SK-N-SH (cell line): Measurements from ENCODE around the gene ROMO1. TPM values are rescaled to one million over a fixed set of nuclear protein-coding genes. Genes with fewer than 3 reads are reported as not detected.

ENCODE experiments used
- CTCF ChIA-PET: fragments of 300-600, 350-600 bp; formaldehyde crosslinking; extraction: SDS; loops from one replicate; lab custom pipeline; 2021; lab: Yijun Ruan, JAX
- POLR2A ChIA-PET: fragments of 350-600 bp; sonication (Branson Sonifier 250); formaldehyde crosslinking; extraction: SDS; loops from one replicate; lab custom pipeline; 2020; ENCODE audit warnings: antibody characterized with exemption, inconsistent platforms; lab: Yijun Ruan, JAX
- DNase-seq: peaks from one replicate; pipeline ENCODE4 v3.0.0; 2012
- H2AFZ ChIP-seq: fragments of 200-600 bp; sonication (generic); 2 replicates; pipeline ENCODE4 v1.8.1; 2016; ENCODE audit warnings: antibody characterized with exemption, mild to moderate bottlenecking, low read depth
- H3F3A ChIP-seq: fragments of 200-600 bp; sonication (generic); replicated peaks from 2 replicates; pipeline ENCODE3; 2016; ENCODE audit warnings: antibody characterized with exemption, mild to moderate bottlenecking; ENCODE audit not compliant: insufficient read depth
- H3K27ac ChIP-seq, 2 experiments: fragments of 200-500 bp in 1 of 2; fragments of 200-600 bp in 1 of 2; sonication (Bioruptor generic) in 1 of 2; sonication (generic), shearing (Covaris generic) in 1 of 2; 2 replicates each; pipeline versions ENCODE4 v1.5.1 to v1.6.1; 2014 to 2016; ENCODE audit warnings: low read depth in 2 of 2, inconsistent platforms in 1 of 2, low read length in 1 of 2, mild to moderate bottlenecking in 1 of 2, mixed read lengths in 1 of 2
- H3K27me3 ChIP-seq: fragments of 200-600 bp; sonication (generic), shearing (Covaris generic); 2 replicates; pipeline ENCODE4 v1.6.1; 2016; ENCODE audit warnings: mixed run types; ENCODE audit not compliant: insufficient read depth
- H3K36me3 ChIP-seq, 2 experiments: fragments of 200-500 bp in 1 of 2; fragments of 200-600 bp in 1 of 2; sonication (Bioruptor generic) in 1 of 2; sonication (generic) in 1 of 2; replicated peaks in 1 of 2; 2 replicates each; pipeline versions ENCODE3 to v1.5.1; 2014 to 2016; ENCODE audit warnings: low read length in 1 of 2, mild to moderate bottlenecking in 1 of 2; ENCODE audit not compliant: insufficient read depth in 2 of 2, control insufficient read depth in 1 of 2
- H3K4me1 ChIP-seq, 2 experiments: fragments of 200-500 bp in 1 of 2; fragments of 200-600 bp in 1 of 2; sonication (Bioruptor generic) in 1 of 2; sonication (generic), shearing (Covaris generic) in 1 of 2; 2 replicates each; pipeline versions ENCODE4 v1.5.1 to v1.6.1; 2014 to 2016; ENCODE audit warnings: low read depth in 1 of 2, low read length in 1 of 2, mixed run types in 1 of 2; ENCODE audit not compliant: insufficient read depth in 2 of 2, control insufficient read depth in 1 of 2
- H3K4me2 ChIP-seq: fragments of 200-600 bp; sonication (generic), shearing (Covaris generic); 2 replicates; pipeline ENCODE4 v1.6.1; 2017; ENCODE audit warnings: mixed run types
- H3K4me3 ChIP-seq, 2 experiments: fragments of 200-500 bp in 1 of 2; fragments of 200-600 bp in 1 of 2; sonication (Bioruptor generic) in 1 of 2; sonication (generic), shearing (Covaris generic) in 1 of 2; 2 replicates each; pipeline versions ENCODE4 v1.5.1 to v1.8.1; 2014 to 2016; ENCODE audit warnings: low read depth in 2 of 2, inconsistent platforms in 1 of 2, low read length in 1 of 2, mild to moderate bottlenecking in 1 of 2, mixed read lengths in 1 of 2, moderate library complexity in 1 of 2
- H3K79me2 ChIP-seq: fragments of 200-600 bp; sonication (generic); 2 replicates; pipeline ENCODE4 v1.8.1; 2017; ENCODE audit warnings: mild to moderate bottlenecking; ENCODE audit not compliant: insufficient read depth
- H3K9ac ChIP-seq: fragments of 200-600 bp; sonication (generic); 2 replicates; pipeline ENCODE4 v1.6.1; 2017; ENCODE audit warnings: mixed run types
- H3K9me2 ChIP-seq: fragments of 200-600 bp; sonication (generic); 2 replicates; pipeline ENCODE4 v1.6.1; 2017; ENCODE audit warnings: mixed run types
- H3K9me3 ChIP-seq: fragments of 200-600 bp; sonication (generic); 2 replicates; pipeline ENCODE4 v1.6.1; 2017; ENCODE audit warnings: mixed run types, mild to moderate bottlenecking, moderate library complexity
- H4K20me1 ChIP-seq: fragments of 200-600 bp; sonication (generic); 2 replicates; pipeline ENCODE4 v1.6.1; 2017; ENCODE audit warnings: mild to moderate bottlenecking, mixed run types; ENCODE audit not compliant: insufficient read depth
- CTCF ChIP-seq: fragments of 200-600 bp; sonication (generic); IDR thresholded peaks from 2 replicates; pipeline ENCODE4 v1.6.1; 2017; ENCODE audit warnings: antibody characterized with exemption, mild to moderate bottlenecking, moderate library complexity
- EP300 ChIP-seq, 2 experiments: IDR thresholded peaks; 2 replicates each; pipeline versions ENCODE4 v1.4.0 to v1.6.1; 2012; ENCODE audit warnings: borderline replicate concordance in 1 of 2, low read depth in 1 of 2, low read length in 1 of 2
- JUND ChIP-seq: IDR thresholded peaks from 2 replicates; pipeline ENCODE4 v1.4.0; 2012
- MAX ChIP-seq: IDR thresholded peaks from 2 replicates; pipeline ENCODE4 v1.4.0; 2012; ENCODE audit warnings: low read depth
- NFIC ChIP-seq: IDR thresholded peaks from 2 replicates; pipeline ENCODE4 v1.4.0; 2012; ENCODE audit warnings: borderline replicate concordance
- NRF1 ChIP-seq: IDR thresholded peaks from 2 replicates; pipeline ENCODE4 v1.6.1; 2012; ENCODE audit warnings: low read depth, mild to moderate bottlenecking, low read length
- POLR2AphosphoS5 ChIP-seq: IDR thresholded peaks from 2 replicates; pipeline ENCODE4 v1.6.1; 2012; ENCODE audit warnings: low read depth, low read length
- RCOR1 ChIP-seq: fragments of 150-350 bp; IDR thresholded peaks from 2 replicates; pipeline ENCODE4 v1.6.1; 2017; ENCODE audit warnings: antibody characterized with exemption, low read length
- RXRA ChIP-seq: IDR thresholded peaks from 2 replicates; pipeline ENCODE4 v1.4.0; 2012; ENCODE audit warnings: low read depth, mild to moderate bottlenecking, borderline replicate concordance
- SIN3A ChIP-seq: IDR thresholded peaks from 2 replicates; pipeline ENCODE4 v1.6.1; 2012; ENCODE audit warnings: low read depth, mild to moderate bottlenecking, low read length, moderate library complexity, borderline replicate concordance
- SMC3 ChIP-seq: IDR thresholded peaks from 2 replicates; pipeline ENCODE4 v1.6.1; 2012; ENCODE audit warnings: low read depth, low read length, improper control_type of control experiment
- TAF1 ChIP-seq: IDR thresholded peaks from 2 replicates; pipeline ENCODE4 v1.6.1; 2012; ENCODE audit warnings: low read depth, mild to moderate bottlenecking, low read length, moderate library complexity, borderline replicate concordance
- TCF12 ChIP-seq: IDR thresholded peaks from 2 replicates; pipeline ENCODE4 v1.4.0; 2012
- TEAD4 ChIP-seq: IDR thresholded peaks from 2 replicates; pipeline ENCODE4 v1.4.0; 2012; ENCODE audit warnings: mild to moderate bottlenecking, borderline replicate concordance; ENCODE audit not compliant: insufficient read depth
- USF2 ChIP-seq: fragments of 150-350 bp; IDR thresholded peaks from 2 replicates; pipeline ENCODE4 v1.6.1; 2017; ENCODE audit warnings: antibody characterized with exemption, low read length, low read depth, borderline replicate concordance
- WGBS: methylation state at CpG from one replicate; pipeline ENCODE4 v1.1.6; 2017; ENCODE audit warnings: low lambda C conversion rate; 5-methylcytosine and 5-hydroxymethylcytosine counted together
- polyA plus RNA-seq, 3 experiments: library from polyadenylated mRNA; depleted of rRNA; stranded (reverse); fragments of >200 nt; gene quantifications; 2 replicates each; pipeline ENCODE4 v1.2.3, GENCODE V29; 2012
- TF ChIP-seq, protein P1 (sequence below): fragments of 150-350 bp; IDR thresholded peaks from 2 replicates; pipeline ENCODE4 v1.6.1; 2016; ENCODE audit warnings: mild to moderate bottlenecking, low read depth, low read length
- TF ChIP-seq, protein P2 (sequence below): IDR thresholded peaks from 2 replicates; pipeline ENCODE4 v1.6.1; 2012; ENCODE audit warnings: mild to moderate bottlenecking, low read depth, low read length, moderate library complexity

The ROMO1 gene
- polyA plus RNA-seq, 1 of the 3 experiments (the other 2 are of a cell fraction), result 1,273 TPM

- Histone ChIP-seq H3F3A (peaks cover 24% of the 10 kb centered on the region), H3K27me3 (no peaks in the 10 kb centered on the region), H2AFZ (no peak overlapping the region), H3K9ac (no peak overlapping the region), H3K27ac (no peak overlapping the region), H3K9me2 (no peaks in the 10 kb centered on the region), H3K36me3 (peaks cover 56 to 62% of the 10 kb centered on the region in 2 experiments), H3K4me3 (no peak overlapping the region), H3K4me1 (peaks cover 3% of the 10 kb centered on the region in 2 experiments; a peak in 2 of 4 replicates), H3K9me3 (no peaks in the 10 kb centered on the region), H3K79me2 (peaks cover 100% of the 10 kb centered on the region), H4K20me1 (peaks cover 98% of the 10 kb centered on the region), H3K4me2 (no peak overlapping the region)
- DNase-seq, result no peak
- TF ChIP-seq TAF1 (no peak), MAX (no peak), USF2 (no peak), CTCF (no peak), TCF12 (no peak), JUND (no peak), RCOR1 (no peak), NFIC (no peak), POLR2AphosphoS5 (no peak)
- TF ChIP-seq, protein P1, sequence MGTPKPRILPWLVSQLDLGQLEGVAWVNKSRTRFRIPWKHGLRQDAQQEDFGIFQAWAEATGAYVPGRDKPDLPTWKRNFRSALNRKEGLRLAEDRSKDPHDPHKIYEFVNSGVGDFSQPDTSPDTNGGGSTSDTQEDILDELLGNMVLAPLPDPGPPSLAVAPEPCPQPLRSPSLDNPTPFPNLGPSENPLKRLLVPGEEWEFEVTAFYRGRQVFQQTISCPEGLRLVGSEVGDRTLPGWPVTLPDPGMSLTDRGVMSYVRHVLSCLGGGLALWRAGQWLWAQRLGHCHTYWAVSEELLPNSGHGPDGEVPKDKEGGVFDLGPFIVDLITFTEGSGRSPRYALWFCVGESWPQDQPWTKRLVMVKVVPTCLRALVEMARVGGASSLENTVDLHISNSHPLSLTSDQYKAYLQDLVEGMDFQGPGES, result no peak
- ChIA-PET POLR2A (interaction anchor here (0.6 to 1.3 kb wide), 2 partner anchors 33 to 292 kb away, joined by 3 to 4 read pairs; no protein-coding TSS in a partner anchor), CTCF (interaction anchor here (1.3 to 1.7 kb wide), 2 partner anchors 32 to 35 kb away, joined by 5 to 10 read pairs; no protein-coding TSS in a partner anchor)
Measured at GRCh38 chr20:35651958-35652357, 47.2 kb upstream of the ROMO1 start.

- no peaks in the 10 kb centered on the region for H3K9me3 ChIP-seq
- H2AFZ ChIP-seq, result no peak overlapping the region
- no peaks in the 10 kb centered on the region for H3K27me3 ChIP-seq
- peaks cover 24% of the 10 kb centered on the region for H3F3A ChIP-seq
- no peak for DNase-seq
- ChIA-PET CTCF (interaction anchor here (1.3 to 1.7 kb wide), 2 partner anchors 33 to 36 kb away, joined by 5 to 10 read pairs; no protein-coding TSS in a partner anchor), POLR2A (interaction anchor here (1.3 kb wide), 1 partner anchor 33 kb away, joined by 3 read pairs; no protein-coding TSS in a partner anchor)
- no peak overlapping the region for H3K4me3 ChIP-seq
- H3K27ac ChIP-seq, result no peak overlapping the region
- H3K4me1 ChIP-seq, result peaks cover 3% of the 10 kb centered on the region in 2 experiments; a peak in 2 of 4 replicates
- no peak overlapping the region for H3K4me2 ChIP-seq
- WGBS, result 89% methylated on average over 10 of the region's 13 CpGs
- peaks cover 100% of the 10 kb centered on the region for H4K20me1 ChIP-seq
- no peaks in the 10 kb centered on the region for H3K9me2 ChIP-seq
- H3K79me2 ChIP-seq, result peaks cover 100% of the 10 kb centered on the region
- no peak overlapping the region for H3K9ac ChIP-seq
- H3K36me3 ChIP-seq, result peaks cover 61 to 67% of the 10 kb centered on the region in 2 experiments
- TF ChIP-seq NRF1 (no peak), TAF1 (no peak), SIN3A (no peak), EP300 (IDR thresholded peaks at IDR 0.05; ENCODE audit: borderline replicate concordance in 1 of 2, low read depth in 1 of 2, low read length in 1 of 2) (no peak), TEAD4 (no peak), USF2 (no peak), SMC3 (no peak), RXRA (no peak), NFIC (no peak)
- TF ChIP-seq, protein P2, sequence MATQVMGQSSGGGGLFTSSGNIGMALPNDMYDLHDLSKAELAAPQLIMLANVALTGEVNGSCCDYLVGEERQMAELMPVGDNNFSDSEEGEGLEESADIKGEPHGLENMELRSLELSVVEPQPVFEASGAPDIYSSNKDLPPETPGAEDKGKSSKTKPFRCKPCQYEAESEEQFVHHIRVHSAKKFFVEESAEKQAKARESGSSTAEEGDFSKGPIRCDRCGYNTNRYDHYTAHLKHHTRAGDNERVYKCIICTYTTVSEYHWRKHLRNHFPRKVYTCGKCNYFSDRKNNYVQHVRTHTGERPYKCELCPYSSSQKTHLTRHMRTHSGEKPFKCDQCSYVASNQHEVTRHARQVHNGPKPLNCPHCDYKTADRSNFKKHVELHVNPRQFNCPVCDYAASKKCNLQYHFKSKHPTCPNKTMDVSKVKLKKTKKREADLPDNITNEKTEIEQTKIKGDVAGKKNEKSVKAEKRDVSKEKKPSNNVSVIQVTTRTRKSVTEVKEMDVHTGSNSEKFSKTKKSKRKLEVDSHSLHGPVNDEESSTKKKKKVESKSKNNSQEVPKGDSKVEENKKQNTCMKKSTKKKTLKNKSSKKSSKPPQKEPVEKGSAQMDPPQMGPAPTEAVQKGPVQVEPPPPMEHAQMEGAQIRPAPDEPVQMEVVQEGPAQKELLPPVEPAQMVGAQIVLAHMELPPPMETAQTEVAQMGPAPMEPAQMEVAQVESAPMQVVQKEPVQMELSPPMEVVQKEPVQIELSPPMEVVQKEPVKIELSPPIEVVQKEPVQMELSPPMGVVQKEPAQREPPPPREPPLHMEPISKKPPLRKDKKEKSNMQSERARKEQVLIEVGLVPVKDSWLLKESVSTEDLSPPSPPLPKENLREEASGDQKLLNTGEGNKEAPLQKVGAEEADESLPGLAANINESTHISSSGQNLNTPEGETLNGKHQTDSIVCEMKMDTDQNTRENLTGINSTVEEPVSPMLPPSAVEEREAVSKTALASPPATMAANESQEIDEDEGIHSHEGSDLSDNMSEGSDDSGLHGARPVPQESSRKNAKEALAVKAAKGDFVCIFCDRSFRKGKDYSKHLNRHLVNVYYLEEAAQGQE, result no peak
Measured at GRCh38 chr20:35652641-35653429, 46.4 kb upstream of the ROMO1 start.
